T-cell (primary cell): ENCODE measurements around the gene IKZF2. TPM values are rescaled to one million over a fixed set of nuclear protein-coding genes. Genes with fewer than 3 reads are reported as not detected.

ENCODE experiments used
- ATAC-seq, 4 experiments: fragments of 200-7000 bp in 3 of 4; fragments of 150-1000 bp in 1 of 4; cut with Tn5 transposase; replicated peaks in 1 of 4; 1 replicate in 3 of 4; 2 replicates in 1 of 4; pipeline ENCODE4 v1.10.0; 2021; ENCODE audit warnings: moderate library complexity in 3 of 4, mild to moderate bottlenecking in 2 of 4, moderate number of reproducible peaks in 1 of 4
- CTCF ChIA-PET, 2 donors: fragments of 300-600 bp; sonication (Branson Sonifier 250); formaldehyde crosslinking; loops; one replicate each; lab custom pipeline; 2022; ENCODE audit warnings: antibody characterized with exemption in 2 of 2; lab: Charles Lee
- POLR2A ChIA-PET, 2 donors: fragments of 300-600 bp; sonication (Branson Sonifier 250); formaldehyde crosslinking; loops; one replicate each; lab custom pipeline; 2022; ENCODE audit warnings: antibody characterized with exemption in 2 of 2; lab: Charles Lee
- DNase-seq, 35 experiments: peaks; one replicate each; pipeline versions ENCODE4 v3.0.0 to v3.0.0-alpha.2; 2013 to 2023
- H3K27ac ChIP-seq: one replicate; pipeline ENCODE4 v1.5.1; 2013; ENCODE audit warnings: low read length
- H3K27me3 ChIP-seq, 2 experiments: replicated peaks in 1 of 2; 1 replicate in 1 of 2; 2 replicates in 1 of 2; pipeline versions ENCODE4 v1.6.1 to v1.7.0; 2013; ENCODE audit warnings: low read length in 1 of 2, mixed read lengths in 1 of 2; ENCODE audit not compliant: control insufficient read depth in 2 of 2, insufficient read depth in 2 of 2; ENCODE audit errors: extremely low read depth in 1 of 2
- H3K36me3 ChIP-seq, 2 donors: 1 replicate in 1 of 2; 2 replicates in 1 of 2; pipeline versions ENCODE4 v1.6.1 to v1.7.0; 2013; ENCODE audit warnings: low read length in 1 of 2; ENCODE audit not compliant: control insufficient read depth in 2 of 2, insufficient read depth in 1 of 2; ENCODE audit errors: extremely low read depth in 1 of 2
- H3K4me1 ChIP-seq, 2 experiments: 1 replicate in 1 of 2; 2 replicates in 1 of 2; pipeline versions ENCODE4 v1.6.1 to v1.7.0; 2013; ENCODE audit warnings: low read length in 2 of 2, mixed read lengths in 1 of 2; ENCODE audit not compliant: insufficient read depth in 2 of 2, control insufficient read depth in 1 of 2; ENCODE audit errors: extremely low read depth in 1 of 2
- H3K4me3 ChIP-seq, 2 donors: 1 replicate in 1 of 2; 2 replicates in 1 of 2; pipeline versions ENCODE4 v1.5.1 to v1.7.0; 2013; ENCODE audit warnings: mild to moderate bottlenecking in 2 of 2, low read length in 1 of 2, moderate library complexity in 1 of 2; ENCODE audit not compliant: control insufficient read depth in 1 of 2; ENCODE audit errors: extremely low read depth in 1 of 2
- H3K9me3 ChIP-seq: 2 replicates; pipeline ENCODE4 v1.7.0; 2013
- H3K27ac Mint-ChIP-seq, 2 donors: one replicate each; pipeline ENCODE4 v1.8.0; 2020 to 2021; ENCODE audit warnings: mild to moderate bottlenecking in 2 of 2, mixed read lengths in 2 of 2
- H3K27me3 Mint-ChIP-seq, 2 donors: one replicate each; pipeline ENCODE4 v1.8.0; 2021 to 2022; ENCODE audit warnings: mixed read lengths in 2 of 2
- H3K36me3 Mint-ChIP-seq: one replicate; pipeline ENCODE4 v1.8.0; 2021; ENCODE audit warnings: mixed read lengths
- H3K4me1 Mint-ChIP-seq, 3 donors: one replicate each; pipeline ENCODE4 v1.8.0; 2020 to 2022; ENCODE audit warnings: mixed read lengths in 3 of 3, mild to moderate bottlenecking in 1 of 3
- H3K4me3 Mint-ChIP-seq, 3 donors: one replicate each; pipeline ENCODE4 v1.8.0; 2020 to 2022; ENCODE audit warnings: mild to moderate bottlenecking in 3 of 3, mixed read lengths in 3 of 3, moderate library complexity in 3 of 3
- H3K9me3 Mint-ChIP-seq, 3 donors: one replicate each; pipeline ENCODE4 v1.8.0; 2020 to 2022; ENCODE audit warnings: mixed read lengths in 3 of 3
- WGBS: methylation state at CpG from one replicate; pipeline ENCODE4 v1.1.5; 2013; ENCODE audit warnings: missing lambda C conversion rate; ENCODE audit not compliant: insufficient coverage; 5-methylcytosine and 5-hydroxymethylcytosine counted together
- total RNA-seq, 35 experiments: library from RNA in 6 of 35; stranded (reverse) in 6 of 35; fragments of 120-200 nt in 1 of 35; gene quantifications; one replicate each; pipeline versions ENCODE4 v1.2.1 to v1.2.4 and lab custom pipeline; 2013 to 2026

The IKZF2 gene
- total RNA-seq, 5 donors from 2014 or later (not counting 1 experiment from before 2014, with no cell fraction given) = 23.4 to 64.1 (median 31.0) TPM

GRCh38 chr2:213011505-213011904 lies 139.9 kb downstream of the IKZF2 start:
- Histone ChIP-seq H3K4me3 (no peak overlapping the region), H3K36me3 (peaks cover 4 to 7% of the 10 kb centered on the region in 2 donors), H3K9me3 (no peaks in the 10 kb centered on the region), H3K27me3 (no peaks in the 10 kb centered on the region), H3K27ac (no peak overlapping the region), H3K4me1 (no peaks in the 10 kb centered on the region)
- 100% methylated on average over 1 of the region's 1 CpG for WGBS
- H3K27ac Mint-ChIP-seq = no peak overlapping the region
- H3K36me3 Mint-ChIP-seq = no peaks in the 10 kb centered on the region
- POLR2A ChIA-PET = no interaction called here
- H3K27me3 Mint-ChIP-seq = no peaks in the 10 kb centered on the region
- H3K4me1 Mint-ChIP-seq = peaks cover 0 to 11% (median 9%) of the 10 kb centered on the region in 3 donors
- no peak for DNase-seq
- CTCF ChIA-PET = no interaction called here
- H3K9me3 Mint-ChIP-seq = no peaks in the 10 kb centered on the region
- no peak overlapping the region for H3K4me3 Mint-ChIP-seq
- no peak for ATAC-seq

GRCh38 chr2:213010106-213010779 lies 141.2 kb downstream of the IKZF2 start:
- H3K27ac Mint-ChIP-seq = no peak overlapping the region
- ATAC-seq (no peak), DNase-seq (no peak)
- Histone ChIP-seq H3K36me3 (peaks cover 4 to 7% of the 10 kb centered on the region in 2 donors), H3K4me3 (no peak overlapping the region), H3K4me1 (peaks cover 0 to 2% of the 10 kb centered on the region in 2 experiments), H3K27ac (no peak overlapping the region), H3K27me3 (no peaks in the 10 kb centered on the region), H3K9me3 (no peaks in the 10 kb centered on the region)
- no peaks in the 10 kb centered on the region for H3K36me3 Mint-ChIP-seq
- no peak overlapping the region for H3K4me3 Mint-ChIP-seq
- WGBS = no CpG with 5 or more reads among the region's 1 CpG
- H3K4me1 Mint-ChIP-seq = peaks cover 0 to 2% (median 1%) of the 10 kb centered on the region in 3 donors
- POLR2A ChIA-PET = no interaction called here
- H3K9me3 Mint-ChIP-seq = no peaks in the 10 kb centered on the region
- CTCF ChIA-PET = no interaction called here
- no peaks in the 10 kb centered on the region for H3K27me3 Mint-ChIP-seq

- ATAC-seq (no peak), DNase-seq (no peak)
- Mint-ChIP-seq H3K27me3 (no peaks in the 10 kb centered on the region), H3K4me3 (no peak overlapping the region), H3K4me1 (peaks cover 0 to 8% (median 2%) of the 10 kb centered on the region in 3 donors), H3K36me3 (no peaks in the 10 kb centered on the region), H3K9me3 (no peaks in the 10 kb centered on the region), H3K27ac (no peak overlapping the region)
- H3K27me3 ChIP-seq = no peaks in the 10 kb centered on the region
- ChIA-PET CTCF (interaction anchor here in 1 of 2 donors (0.6 kb wide), 1 partner anchor 219 kb away, joined by 4 read pairs; no protein-coding TSS in a partner anchor), POLR2A (no interaction called here)
- WGBS = 95% methylated on average over 3 of the region's 5 CpGs
- H3K4me3 ChIP-seq = no peak overlapping the region
- no peaks in the 10 kb centered on the region for H3K9me3 ChIP-seq
- H3K4me1 ChIP-seq = peaks cover 0 to 12% of the 10 kb centered on the region in 2 experiments
- H3K36me3 ChIP-seq = peaks cover 4 to 7% of the 10 kb centered on the region in 2 donors
- H3K27ac ChIP-seq = no peak overlapping the region
These were observed 144.0 kb downstream of the IKZF2 start for GRCh38 chr2:213007290-213007838.

- Mint-ChIP-seq H3K27me3 (no peaks in the 10 kb centered on the region), H3K36me3 (no peaks in the 10 kb centered on the region), H3K9me3 (no peaks in the 10 kb centered on the region), H3K27ac (no peak overlapping the region), H3K4me3 (no peak overlapping the region), H3K4me1 (peaks cover 11 to 19% (median 13%) of the 10 kb centered on the region in 3 donors)
- ATAC-seq (no peak), DNase-seq (no peak)
- peaks cover 0 to 23% of the 10 kb centered on the region in 2 experiments for H3K4me1 ChIP-seq
- 60% methylated on average over 1 of the region's 5 CpGs for WGBS
- H3K9me3 ChIP-seq = no peaks in the 10 kb centered on the region
- H3K4me3 ChIP-seq = no peak overlapping the region
- H3K27me3 ChIP-seq = no peaks in the 10 kb centered on the region
- peaks cover 3 to 4% of the 10 kb centered on the region in 2 donors for H3K36me3 ChIP-seq
- H3K27ac ChIP-seq = peak overlapping the region; percentile 2
- ChIA-PET CTCF (no interaction called here), POLR2A (interaction anchor here in 1 of 2 donors (0.6 kb wide), 1 partner anchor 90 kb away, joined by 4 read pairs; no protein-coding TSS in a partner anchor)
These were observed 147.1 kb downstream of the IKZF2 start for GRCh38 chr2:213004197-213004821.

GRCh38 chr2:213002383-213002782 lies 149.0 kb downstream of the IKZF2 start:
- no peaks in the 10 kb centered on the region for H3K9me3 ChIP-seq
- H3K4me3 ChIP-seq = no peak overlapping the region
- Mint-ChIP-seq H3K4me3 (no peak overlapping the region), H3K27ac (no peak overlapping the region), H3K36me3 (no peaks in the 10 kb centered on the region), H3K9me3 (no peaks in the 10 kb centered on the region), H3K4me1 (peaks cover 11 to 19% (median 13%) of the 10 kb centered on the region in 3 donors), H3K27me3 (no peaks in the 10 kb centered on the region)
- peaks cover 0 to 23% of the 10 kb centered on the region in 2 experiments for H3K4me1 ChIP-seq
- H3K27ac ChIP-seq = peak overlapping the region; percentile 64
- ChIA-PET POLR2A (interaction anchor here in 1 of 2 donors (0.5 kb wide), 1 partner anchor 150 kb away, joined by 4 read pairs; no protein-coding TSS in a partner anchor), CTCF (interaction anchor here (0.5 to 0.6 kb wide), 2 partner anchors 101 to 703 kb away, joined by 3 to 4 read pairs; no protein-coding TSS in a partner anchor)
- ATAC-seq (no peak), DNase-seq (no peak)
- no peaks in the 10 kb centered on the region for H3K27me3 ChIP-seq
- peaks cover 0 to 2% of the 10 kb centered on the region in 2 donors for H3K36me3 ChIP-seq

GRCh38 chr2:213001297-213001910 lies 150.0 kb downstream of the IKZF2 start:
- Histone ChIP-seq H3K27ac (peak overlapping the region; percentile 64), H3K4me1 (peaks cover 0 to 23% of the 10 kb centered on the region in 2 experiments), H3K27me3 (no peaks in the 10 kb centered on the region), H3K9me3 (no peaks in the 10 kb centered on the region), H3K36me3 (no peaks in the 10 kb centered on the region), H3K4me3 (no peak overlapping the region)
- Mint-ChIP-seq H3K4me3 (peak overlapping the region; percentile 53 to 71 (median 60)), H3K9me3 (no peaks in the 10 kb centered on the region), H3K27ac (peak overlapping the region; percentile 55 to 85), H3K4me1 (peaks cover 11 to 19% (median 13%) of the 10 kb centered on the region in 3 donors), H3K36me3 (no peaks in the 10 kb centered on the region), H3K27me3 (no peaks in the 10 kb centered on the region)
- peak in 1 of 35 experiments; percentile 9 for DNase-seq
- peak in 1 of 4 experiments; percentile 49 for ATAC-seq
- ChIA-PET POLR2A (no interaction called here), CTCF (interaction anchor here in 1 of 2 donors (0.7 kb wide), 2 partner anchors 79 to 146 kb away, joined by 3 to 4 read pairs; no protein-coding TSS in a partner anchor)
- WGBS = no CpG with 5 or more reads among the region's 3 CpGs
